ENCODE data around the gene LSP1. TPM values are rescaled to one million over a fixed set of nuclear protein-coding genes. Genes with fewer than 3 reads are reported as not detected.

Gene LSP1
- total RNA-seq, 1 experiment from 2014 or later = 6.5 TPM

DNA sequence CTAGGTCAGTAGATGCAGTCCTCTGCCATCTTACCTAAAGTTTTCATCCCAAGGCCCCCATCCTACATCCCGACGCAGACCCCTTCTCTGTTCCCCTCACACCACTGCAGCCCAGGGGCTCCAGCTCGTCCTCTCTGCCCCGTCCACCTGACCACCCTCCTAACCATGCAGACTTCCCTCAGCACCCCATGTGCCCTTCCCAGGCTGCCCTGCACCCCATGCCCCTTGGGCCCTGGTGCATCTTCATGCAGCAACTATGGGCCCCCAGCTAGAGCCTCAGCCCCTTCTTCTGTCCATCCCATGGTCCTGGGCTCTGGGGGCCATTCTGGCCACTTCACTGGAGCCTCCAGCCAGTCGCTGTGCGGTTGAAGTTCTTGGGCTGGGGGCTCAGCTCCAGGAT, 35.9 kb downstream of the LSP1 start:
- no peak for DNase-seq (ENCODE audit: low read depth)

DNA sequence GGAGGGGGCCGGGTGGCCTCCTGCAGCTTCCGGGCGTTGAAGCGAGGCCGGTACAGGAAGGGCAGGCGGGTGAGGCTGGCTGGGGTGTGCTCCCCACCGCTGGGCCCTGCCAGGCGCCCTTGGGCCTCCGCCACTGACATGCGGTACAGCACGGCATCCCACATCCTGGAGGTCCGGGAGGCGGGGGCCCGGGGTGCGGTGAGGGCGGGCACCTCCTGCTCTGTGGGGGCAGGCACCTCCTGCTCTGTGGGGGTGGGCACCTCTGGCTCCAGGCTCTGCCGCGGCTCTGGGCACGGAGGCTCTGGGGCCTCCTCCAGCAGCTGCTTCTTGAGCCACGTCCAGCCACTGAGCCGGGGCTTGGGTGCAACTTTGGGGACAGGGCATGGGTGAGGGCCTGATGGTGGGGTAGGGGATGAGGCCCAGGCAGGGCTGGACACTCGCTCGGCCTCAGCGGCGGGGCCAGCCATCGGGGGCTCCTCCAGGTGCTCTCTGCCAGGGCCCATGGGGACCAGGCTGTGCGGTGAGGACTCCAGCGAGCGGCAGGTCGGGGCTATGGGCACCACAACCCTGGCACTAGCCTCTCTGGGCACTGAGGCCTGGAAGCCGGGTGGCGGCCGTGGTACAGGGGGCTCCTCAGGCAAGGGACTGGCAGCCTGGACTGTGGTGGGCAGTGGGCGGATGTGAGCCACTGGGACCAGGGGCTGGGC, 36.5 kb downstream of the LSP1 start:
- no peak for DNase-seq (ENCODE audit: low read depth)

DNA sequence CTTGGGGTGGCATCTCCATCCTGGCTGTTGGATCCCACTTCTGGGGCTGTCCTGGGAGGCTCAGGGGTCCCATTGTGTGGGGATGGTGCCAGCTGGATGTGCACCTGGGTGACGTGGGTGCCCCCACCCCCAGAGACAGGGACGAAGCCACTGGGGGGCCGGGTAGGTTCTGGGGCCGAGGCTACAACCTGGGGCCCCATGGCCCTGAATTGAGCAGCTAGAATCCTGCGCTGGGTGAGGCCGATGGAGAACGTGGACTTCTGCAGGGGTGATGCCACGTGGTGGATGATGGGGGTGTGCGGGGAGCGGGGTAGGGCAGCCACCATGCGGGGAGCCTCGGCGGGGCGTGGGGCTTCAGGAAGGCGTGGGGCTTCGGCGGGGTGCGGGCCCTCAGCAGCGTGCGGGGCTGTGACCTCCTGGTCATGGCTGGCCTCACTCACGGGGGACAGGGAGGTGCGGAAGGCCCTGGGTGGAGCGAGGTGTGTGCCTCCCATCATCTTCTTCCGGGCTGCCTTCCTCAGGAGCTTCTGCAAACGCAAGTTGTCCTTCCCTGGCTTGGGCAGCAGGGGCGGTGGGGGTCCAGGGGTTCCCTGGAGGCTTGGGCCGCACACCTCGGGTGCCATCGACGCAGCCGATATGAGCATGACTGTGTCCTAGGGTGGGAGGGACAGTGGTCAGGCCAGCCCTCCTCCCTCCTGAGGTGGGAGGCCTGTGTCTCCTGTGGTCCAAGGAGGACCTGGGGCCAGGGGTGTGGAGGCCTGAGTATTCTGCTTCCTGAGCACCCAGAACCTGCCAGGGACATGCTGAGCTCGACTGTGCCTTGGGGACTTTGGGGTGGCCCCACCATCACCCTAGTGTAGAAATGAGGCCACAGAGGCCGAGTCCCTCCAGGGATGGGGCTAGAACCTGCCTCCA, 37.3 kb downstream of the LSP1 start:
- DNase-seq (ENCODE audit: low read depth) = no peak

DNA sequence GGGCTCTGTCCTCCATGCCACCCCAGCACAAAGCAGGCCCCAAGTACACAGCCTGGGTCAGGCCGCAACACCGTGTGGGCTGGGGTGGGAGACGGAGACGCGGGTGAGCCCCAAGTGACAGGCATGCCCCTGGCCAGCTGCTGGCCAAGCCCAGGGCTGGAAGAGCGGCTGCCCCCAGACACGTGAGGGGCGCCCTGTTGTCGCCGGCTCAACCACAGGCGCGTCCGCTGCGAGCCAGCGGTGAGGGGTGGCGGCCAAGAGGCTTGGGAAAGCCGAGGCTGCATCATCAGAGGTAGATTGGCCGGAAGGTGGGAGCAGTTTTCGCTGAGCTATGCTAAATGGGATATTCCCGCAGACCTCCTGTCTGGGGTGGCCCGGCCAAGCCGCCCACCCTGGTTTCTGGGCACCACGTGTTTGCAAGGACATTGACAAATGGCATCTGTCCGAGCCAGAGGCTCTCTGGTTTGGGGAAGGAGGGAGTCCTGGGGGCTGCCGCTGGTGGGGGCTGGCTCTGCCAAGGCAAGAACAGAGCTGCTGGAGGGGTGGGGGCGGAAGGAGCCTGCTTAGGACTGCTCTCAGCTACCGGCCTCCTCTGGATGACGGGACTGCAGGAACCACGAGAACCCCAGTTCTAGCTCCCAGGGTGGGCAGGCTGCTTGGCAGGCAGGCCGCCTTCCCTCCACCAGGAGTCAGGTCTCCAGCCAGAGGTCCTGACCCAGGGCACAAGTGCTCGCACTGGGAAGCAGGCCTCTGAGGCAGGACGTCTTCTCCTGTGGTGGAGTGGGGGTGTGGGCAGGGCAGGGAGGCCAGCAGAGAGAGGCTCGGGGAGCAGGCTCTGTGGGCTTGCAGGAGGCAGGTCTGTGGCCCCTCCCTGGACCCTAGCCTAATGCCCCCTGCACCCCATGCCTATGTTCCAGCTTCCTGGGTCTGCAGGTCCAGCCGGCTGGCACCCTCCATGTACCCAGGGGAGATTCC, 38.3 kb downstream of the LSP1 start:
- DNase-seq (ENCODE audit: low read depth) = peak; percentile 26

DNA sequence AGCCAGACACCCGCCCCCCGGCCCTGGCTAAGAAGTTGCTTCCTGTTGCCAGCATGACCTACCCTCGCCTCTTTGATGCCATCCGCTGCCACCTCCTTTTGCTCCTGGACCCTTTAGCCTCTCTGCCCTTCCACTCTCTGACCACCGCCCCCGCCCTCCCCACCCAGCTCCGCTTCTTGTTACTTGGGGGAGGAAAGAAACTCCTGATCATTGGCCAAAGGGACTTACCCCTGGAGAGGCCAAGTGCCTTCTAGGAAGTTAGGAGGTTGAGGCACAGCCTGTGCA, 38.9 kb downstream of the LSP1 start, which contains the start of gene PRR33:
TSS of gene PRR33 (minus strand) at position 65 of the 285 bp plus-strand sequence. CDS start 1,311 bp downstream, outside the sequence.
- no peak for DNase-seq (ENCODE audit: low read depth)

DNA sequence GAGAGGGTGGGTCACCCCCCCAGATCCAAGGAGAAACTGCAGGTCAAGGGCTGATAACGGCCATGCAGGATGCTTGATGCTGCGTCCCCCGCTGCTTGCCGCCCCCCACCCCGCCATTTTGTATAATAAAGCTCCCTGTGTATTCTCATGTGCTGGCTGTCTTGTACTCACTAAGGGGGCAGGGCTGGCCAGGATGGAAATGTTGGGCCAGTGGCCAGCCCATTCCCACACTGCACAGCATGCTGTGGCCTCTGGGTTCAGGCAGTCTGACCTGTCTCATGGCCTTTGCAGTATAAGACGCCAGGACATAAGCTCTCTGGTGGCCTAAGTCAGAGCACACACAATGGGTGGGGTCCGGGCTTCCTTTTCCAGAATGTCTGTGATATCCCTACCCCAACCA, 39.2 kb downstream of the LSP1 start:
- no peak for DNase-seq (ENCODE audit: low read depth)

DNA sequence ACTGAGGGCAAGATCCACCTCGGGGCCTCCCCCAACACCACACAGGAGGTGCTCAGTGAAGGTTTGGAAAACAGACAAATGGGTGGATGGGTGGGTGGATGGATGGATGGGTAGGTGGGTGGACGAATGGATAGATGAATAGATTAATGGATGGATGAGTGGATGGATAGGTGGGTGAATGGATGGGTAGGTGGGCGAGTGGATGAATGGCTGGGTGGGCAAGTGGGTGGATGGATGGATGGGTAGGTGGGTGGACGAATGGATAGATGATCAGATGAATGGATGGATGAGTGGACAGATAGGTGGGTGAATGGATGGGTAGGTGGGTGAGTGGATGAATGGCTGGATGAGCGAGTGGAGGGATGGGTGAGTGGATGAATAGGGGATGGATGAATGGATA, 39.7 kb downstream of the LSP1 start:
- no peak for DNase-seq (ENCODE audit: low read depth)

DNA sequence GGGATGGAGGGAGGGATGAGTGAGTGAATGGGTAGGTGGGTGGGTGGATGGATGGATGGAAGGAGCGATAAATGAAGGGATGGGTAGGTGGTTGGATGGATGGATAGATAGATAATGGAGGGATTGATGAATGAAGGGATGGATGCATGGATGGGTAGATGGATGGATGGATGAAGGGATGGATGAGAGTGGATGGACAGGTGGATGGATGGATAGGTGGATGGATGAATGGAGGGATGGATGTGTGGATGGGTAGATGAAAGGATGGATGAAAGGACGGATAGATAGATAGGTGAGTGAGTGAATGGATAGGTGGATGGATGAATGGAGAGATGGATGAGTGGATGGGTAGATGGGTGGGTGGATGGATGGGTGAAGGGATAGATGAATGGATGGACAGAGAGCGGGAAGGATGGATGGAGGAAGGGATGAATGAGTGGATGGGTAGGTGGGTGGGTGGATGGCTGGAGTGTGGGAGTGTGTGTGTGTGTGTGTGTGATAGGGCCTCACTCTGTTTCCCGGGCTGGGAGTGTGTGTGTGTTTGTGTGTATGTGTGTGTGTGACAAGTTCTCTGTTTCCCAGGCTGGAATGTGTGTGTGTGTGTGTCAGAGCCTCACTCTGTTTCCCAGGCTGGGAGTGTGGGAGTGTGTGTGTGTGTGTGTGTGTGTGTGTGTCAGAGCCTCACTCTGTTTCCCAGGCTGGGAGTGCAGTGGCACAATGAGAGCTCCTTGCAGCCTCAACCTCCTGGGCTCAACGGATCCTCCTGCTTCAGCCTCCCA, 40.9 kb downstream of the LSP1 start:
- DNase-seq (ENCODE audit: low read depth) = no peak

DNA sequence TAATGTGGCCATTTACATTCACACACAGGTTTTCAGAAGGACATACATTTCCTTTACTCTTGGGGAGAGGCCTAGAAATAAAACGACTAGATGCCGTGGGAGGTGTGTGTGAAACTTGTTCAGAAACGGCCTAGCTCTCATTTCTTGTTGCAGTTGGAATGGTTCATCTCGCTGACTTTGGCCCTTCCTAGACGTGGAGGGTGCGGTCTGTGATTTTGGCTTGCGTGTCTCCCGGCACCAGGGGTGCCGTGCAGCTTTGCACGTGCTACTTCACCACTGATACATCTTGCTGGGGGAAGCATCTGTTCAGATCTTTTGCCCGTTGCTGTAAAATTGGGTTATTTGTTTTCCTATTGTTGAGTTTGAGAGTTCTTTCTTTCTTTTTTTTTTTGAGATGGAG, 41.9 kb downstream of the LSP1 start:
- no peak for DNase-seq (ENCODE audit: low read depth)

DNA sequence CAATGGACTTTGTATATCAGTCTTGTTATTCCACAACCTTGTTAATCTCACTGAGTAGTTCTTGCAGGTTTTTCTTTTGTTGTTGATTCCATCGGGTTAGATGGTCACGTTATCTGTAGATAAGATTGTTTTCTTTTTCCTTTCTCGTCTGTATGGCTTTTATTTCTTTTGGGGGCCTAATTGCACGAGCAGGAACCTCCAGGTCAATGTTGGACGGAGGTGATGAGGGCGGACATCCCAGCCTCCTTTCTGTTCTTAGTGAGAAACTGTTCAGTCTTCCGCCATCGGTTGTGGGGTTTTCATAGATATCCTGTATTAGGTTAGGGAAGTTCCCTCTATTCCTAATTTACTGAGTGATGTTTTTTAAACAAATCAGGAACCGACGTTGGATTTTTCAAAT, 43.6 kb downstream of the LSP1 start:
- no peak for DNase-seq (ENCODE audit: low read depth)

DNA sequence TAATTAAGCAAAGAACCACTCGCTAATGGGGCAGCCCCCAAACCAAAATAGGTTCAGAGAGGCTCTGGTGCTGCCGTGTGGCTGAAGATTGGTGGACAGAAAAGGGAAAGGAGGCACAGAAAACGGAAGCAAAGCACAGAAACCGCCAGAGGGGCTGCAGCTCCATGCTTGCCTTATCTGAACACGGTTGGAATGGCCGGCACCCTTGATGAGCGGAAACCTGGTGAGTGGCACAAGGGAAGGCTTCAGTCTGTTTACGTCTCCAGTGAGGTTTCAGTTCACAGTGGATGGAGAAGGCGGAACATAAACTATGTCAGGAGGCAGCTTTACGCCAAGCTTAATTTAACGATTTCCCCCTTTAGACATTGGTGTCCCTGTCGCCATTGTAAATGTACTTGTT, 44.0 kb downstream of the LSP1 start:
- no peak for DNase-seq (ENCODE audit: low read depth)

DNA sequence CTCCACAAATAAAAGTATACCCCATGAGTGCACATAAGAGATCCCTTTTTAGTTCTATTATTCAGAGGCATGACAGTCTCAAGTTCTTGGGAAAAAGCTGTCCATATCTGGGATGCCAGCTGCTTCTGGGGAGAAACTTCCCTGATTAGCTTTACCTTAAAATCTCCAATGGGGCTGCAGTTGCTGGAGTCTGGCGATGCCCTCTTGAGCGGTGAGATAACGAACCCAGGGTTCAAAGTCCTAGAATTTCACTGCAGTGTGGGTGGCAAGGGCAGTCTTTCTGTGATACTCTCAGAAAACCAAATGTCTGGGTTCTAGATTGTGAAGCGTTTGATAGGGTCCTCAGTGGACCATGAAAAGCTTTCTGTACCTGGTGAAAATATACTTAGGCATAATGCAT, 46.2 kb downstream of the LSP1 start:
- no peak for DNase-seq (ENCODE audit: low read depth)

DNA sequence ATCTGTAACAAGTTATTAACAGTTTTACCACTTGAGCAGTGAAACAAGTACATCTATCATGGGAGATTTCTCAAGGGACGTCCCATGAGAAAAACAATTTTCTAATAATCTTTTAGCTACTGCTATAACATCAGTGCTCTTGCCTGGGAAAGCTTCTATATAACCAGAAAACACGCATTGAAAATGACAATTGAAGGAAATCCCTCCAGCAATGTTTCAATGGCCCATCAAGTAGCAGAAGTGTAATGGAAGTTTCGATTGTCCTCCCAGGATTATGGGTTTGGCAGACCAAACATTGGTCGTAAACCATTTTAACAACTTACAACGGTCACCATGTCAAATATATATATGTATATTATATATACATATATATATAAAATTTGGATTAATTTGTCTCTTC, 46.8 kb downstream of the LSP1 start:
- no peak for DNase-seq (ENCODE audit: low read depth)

DNA sequence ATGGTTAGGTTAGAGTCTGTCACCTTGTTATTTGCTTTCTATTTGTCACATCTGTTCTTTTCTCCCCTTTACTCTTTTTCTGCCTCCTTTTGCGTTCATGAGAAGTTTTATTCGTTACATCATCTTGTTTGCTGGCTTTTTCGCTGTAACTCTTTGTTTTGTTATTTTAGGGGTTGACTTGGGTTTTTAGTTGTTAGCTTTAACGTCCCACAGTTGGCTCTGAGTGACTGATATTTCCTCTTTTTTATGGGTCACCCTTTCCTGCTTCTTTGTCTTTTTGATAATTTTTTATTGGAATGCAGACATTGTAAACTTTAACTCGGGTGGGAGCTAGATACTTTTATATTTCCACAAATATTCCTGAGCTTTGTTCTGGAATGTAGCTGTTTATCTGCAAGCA, 53.3 kb downstream of the LSP1 start:
- no peak for DNase-seq (ENCODE audit: low read depth)

DNA sequence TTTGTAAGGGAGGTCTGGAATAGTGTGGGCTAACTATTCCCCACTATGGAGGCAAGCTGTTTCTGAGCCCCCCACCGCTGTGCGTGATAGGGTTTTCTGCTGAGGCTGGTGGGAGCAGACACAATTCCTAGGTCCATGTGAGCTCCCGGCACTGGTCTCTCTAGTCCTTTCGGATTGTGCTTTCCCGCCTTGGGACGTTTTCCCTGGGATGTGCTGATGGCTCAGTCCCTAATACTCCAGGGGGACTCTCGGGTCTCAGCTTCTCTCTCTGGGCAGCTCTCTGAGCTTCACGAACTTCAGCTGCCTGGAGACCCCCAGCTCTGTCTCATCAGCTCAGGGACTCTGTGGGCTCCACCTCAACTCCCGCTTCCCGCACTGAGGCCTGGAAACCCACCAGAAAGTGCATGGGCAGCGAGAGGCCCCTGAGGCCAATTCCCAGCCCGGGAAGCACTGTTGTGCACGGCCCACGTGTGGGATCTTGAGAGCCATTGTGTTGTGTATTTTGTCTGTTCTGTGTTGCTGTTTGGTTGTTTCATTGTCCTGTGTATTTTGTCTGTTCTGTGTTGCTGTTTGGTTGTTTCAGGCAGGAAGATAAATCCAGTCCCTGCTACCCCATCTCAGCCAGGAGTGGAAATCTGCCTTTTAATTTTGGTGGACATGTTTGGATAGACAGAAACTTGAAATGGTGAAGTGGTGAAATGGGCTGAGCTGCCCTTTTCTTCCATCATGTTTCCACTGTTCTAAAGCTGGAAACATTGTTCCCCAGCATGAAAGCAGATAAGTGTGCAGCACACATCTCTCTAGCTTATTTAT, 53.9 kb downstream of the LSP1 start:
- no peak for DNase-seq (ENCODE audit: low read depth)

DNA sequence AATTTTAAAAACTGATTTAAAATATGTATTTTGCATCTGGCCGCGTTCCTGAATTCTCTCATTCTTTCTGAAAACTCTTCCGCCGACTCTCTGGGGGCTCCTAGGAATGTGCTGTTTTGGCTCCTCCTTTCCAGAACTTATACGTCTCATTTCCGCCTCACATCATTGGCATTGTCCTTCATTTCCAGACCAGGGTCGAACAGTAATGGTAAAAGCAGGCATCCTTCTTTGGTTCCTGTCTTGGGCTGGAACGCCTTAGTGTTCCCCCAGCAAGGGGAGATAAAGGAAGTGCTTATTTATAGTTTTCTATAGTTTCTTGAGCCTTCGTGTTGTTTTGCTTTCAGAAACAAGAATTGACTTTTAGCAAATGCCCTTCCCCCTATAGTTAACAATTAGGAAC, 55.7 kb downstream of the LSP1 start:
- DNase-seq (ENCODE audit: low read depth) = no peak

DNA sequence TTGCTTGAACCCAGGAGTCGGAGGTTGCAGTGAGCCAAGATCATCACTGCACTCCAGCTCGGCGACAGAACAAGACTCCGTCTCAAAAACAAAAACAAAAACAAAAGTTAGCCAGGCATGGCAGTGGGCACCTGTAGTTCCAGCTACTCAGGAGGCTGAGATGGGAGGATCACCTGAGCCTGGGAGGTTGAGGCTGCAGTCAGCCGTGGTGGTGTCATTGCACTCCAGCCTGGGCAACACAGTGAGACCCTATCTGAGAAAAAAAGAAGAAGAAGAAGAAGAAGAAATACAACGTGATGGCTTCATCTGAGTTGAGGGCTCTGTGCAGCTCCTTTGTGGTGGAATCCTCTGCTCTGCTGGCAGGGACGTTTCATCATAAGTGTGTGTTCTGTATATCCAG, 56.6 kb downstream of the LSP1 start:
- DNase-seq (ENCODE audit: low read depth) = no peak

DNA sequence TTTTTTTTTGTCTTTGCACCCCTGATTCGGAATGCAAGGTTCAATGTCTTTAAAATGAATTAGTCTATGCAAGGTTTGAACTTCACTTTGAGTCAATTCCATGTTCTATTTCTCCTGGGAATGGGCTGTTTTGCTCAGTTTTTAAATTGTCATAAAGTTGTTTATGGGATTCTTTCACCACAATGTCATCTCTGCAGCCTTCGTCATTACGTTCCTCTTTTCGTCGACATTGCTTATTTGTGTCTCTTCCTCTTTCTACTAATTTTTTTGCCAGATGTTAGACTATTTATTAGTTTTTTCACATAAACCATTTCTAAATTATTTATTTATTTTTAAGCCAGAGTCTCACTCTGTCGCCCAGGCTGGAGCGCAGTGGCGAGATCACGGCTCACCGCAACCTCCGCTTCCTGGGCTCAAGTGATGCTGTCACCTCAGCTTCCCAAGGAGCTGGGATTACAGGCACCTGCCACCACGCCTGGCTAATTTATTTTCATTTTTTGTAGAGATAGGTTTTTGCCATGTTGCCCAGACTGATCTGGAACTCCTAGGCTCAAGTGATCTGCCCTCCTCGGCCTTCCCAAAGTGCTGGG, 59.5 kb downstream of the LSP1 start:
- DNase-seq (ENCODE audit: low read depth) = no peak

DNA sequence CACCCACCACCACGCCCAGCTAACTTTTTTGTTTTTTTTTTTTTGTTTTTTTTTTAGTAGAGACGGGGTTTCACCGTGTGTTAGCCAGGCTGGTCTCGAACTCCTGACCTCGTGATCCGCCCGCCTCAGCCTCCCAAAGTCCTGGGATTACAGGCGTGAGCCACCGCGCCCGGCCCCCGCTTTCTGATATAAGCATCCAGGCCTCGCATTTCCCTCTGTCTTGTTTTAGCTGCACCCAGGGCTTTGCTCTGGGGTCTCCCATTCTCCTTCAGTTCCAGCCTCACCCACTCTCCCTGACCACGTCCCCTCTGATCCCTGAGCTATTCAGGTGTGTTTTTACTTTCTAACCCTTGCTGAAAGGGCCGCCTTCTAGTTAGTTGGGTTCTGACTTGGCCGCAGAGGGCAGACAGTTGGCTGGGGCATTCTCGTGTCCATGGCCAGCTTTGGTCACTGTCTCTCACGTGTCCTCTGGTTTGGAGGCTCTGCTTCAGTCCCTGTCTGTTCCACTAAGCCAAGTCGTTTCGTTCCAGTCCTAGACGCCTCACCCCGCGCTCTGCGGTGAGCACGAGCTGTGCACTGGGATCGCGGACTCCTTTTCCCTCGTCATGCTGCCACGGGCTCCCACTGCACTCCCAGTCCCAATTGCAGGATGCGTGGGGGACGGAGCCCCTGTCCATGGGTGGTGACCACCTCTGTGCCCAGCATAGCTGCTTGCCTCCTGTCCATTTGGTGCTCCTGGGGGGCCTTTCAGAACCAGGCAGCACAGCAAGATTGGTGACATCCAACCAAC, 60.6 kb downstream of the LSP1 start:
- DNase-seq (ENCODE audit: low read depth) = no peak

Measured in Daoy (cell line).